HEK293 (cell line): Measurements from ENCODE around the gene ADAMTSL5.
A peak's percentile ranks its signal among the peaks of the same experiment; 100 is the strongest.

ENCODE experiments used
- CTCF ChIA-PET: fragments of 350-600 bp; formaldehyde crosslinking; extraction: SDS; loops from one replicate; lab custom pipeline; 2021; ENCODE audit warnings: antibody characterized with exemption; lab: Yijun Ruan, JAX
- POLR2A ChIA-PET: fragments of 300-600 bp; formaldehyde crosslinking; extraction: SDS; loops from one replicate; lab custom pipeline; 2020; ENCODE audit warnings: antibody characterized with exemption, inconsistent platforms; lab: Yijun Ruan, JAX
- H3K27ac ChIP-seq: fragments of 200-500 bp; sonication (Bioruptor generic); 2 replicates; pipeline ENCODE4 v1.5.1; 2014; ENCODE audit warnings: low read depth, low read length, control low read depth, inconsistent platforms; ENCODE audit errors: extremely low read depth
- H3K36me3 ChIP-seq, 2 experiments: fragments of 200-500 bp in 1 of 2; sonication (Bioruptor generic) in 1 of 2; 1 replicate in 1 of 2; 2 replicates in 1 of 2; pipeline ENCODE4 v1.5.1; 2014 to 2017; ENCODE audit warnings: inconsistent platforms in 2 of 2, low read length in 2 of 2; ENCODE audit not compliant: control insufficient read depth in 2 of 2, insufficient read depth in 1 of 2
- H3K4me1 ChIP-seq: fragments of 200-500 bp; sonication (Bioruptor generic); 2 replicates; pipeline ENCODE4 v1.5.1; 2014; ENCODE audit warnings: mild to moderate bottlenecking, low read length, inconsistent platforms; ENCODE audit not compliant: control insufficient read depth, insufficient read depth
- H3K4me3 ChIP-seq: 2 replicates; pipeline ENCODE4 v1.5.1; 2011; ENCODE audit warnings: low read depth, mild to moderate bottlenecking, control low read depth, low read length, moderate library complexity
- H3K9me3 ChIP-seq: fragments of 200-500 bp; sonication (Bioruptor generic); 2 replicates; pipeline ENCODE4 v1.5.1; 2014; ENCODE audit warnings: low read depth, low read length, inconsistent platforms; ENCODE audit not compliant: control insufficient read depth, insufficient read depth
- BCL6B ChIP-seq: fragments of 450-650 bp; formaldehyde crosslinking; IDR thresholded peaks from 2 replicates; pipeline ENCODE4 v1.5.1; 2017; ENCODE audit warnings: missing biosample characterization, missing genetic modification characterization
- CTCF ChIP-seq: fragments of 450-650 bp; formaldehyde crosslinking; IDR thresholded peaks from 2 replicates; pipeline ENCODE4 v1.5.1; 2016; ENCODE audit warnings: missing biosample characterization, missing genetic modification characterization
- KLF8 ChIP-seq: fragments of 450-650 bp; formaldehyde crosslinking; IDR thresholded peaks from 2 replicates; pipeline ENCODE4 v1.5.1; 2016; ENCODE audit warnings: missing biosample characterization, missing genetic modification characterization
- RBAK ChIP-seq: fragments of 450-650 bp; formaldehyde crosslinking; IDR thresholded peaks from 2 replicates; pipeline ENCODE4 v1.5.1; 2016; ENCODE audit warnings: missing biosample characterization, missing genetic modification characterization
- SP3 ChIP-seq: fragments of 450-650 bp; formaldehyde crosslinking; IDR thresholded peaks from 2 replicates; pipeline ENCODE4 v1.5.1; 2016; ENCODE audit warnings: missing biosample characterization, missing genetic modification characterization
- SP7 ChIP-seq: fragments of 450-650 bp; formaldehyde crosslinking; IDR thresholded peaks from 2 replicates; pipeline ENCODE4 v1.5.1; 2016; ENCODE audit warnings: missing biosample characterization, missing genetic modification characterization
- ZBTB1 ChIP-seq: fragments of 450-650 bp; formaldehyde crosslinking; IDR thresholded peaks from 2 replicates; pipeline ENCODE4 v1.5.1; 2016; ENCODE audit warnings: missing biosample characterization, missing genetic modification characterization
- ZBTB26 ChIP-seq: fragments of 450-650 bp; formaldehyde crosslinking; optimal IDR thresholded peaks from 2 replicates; pipeline ENCODE3; 2016; ENCODE audit warnings: missing biosample characterization, mild to moderate bottlenecking, missing genetic modification characterization
- ZNF132 ChIP-seq: fragments of 450-650 bp; formaldehyde crosslinking; IDR thresholded peaks from 2 replicates; pipeline ENCODE4 v1.5.1; 2017; ENCODE audit warnings: missing biosample characterization, missing genetic modification characterization, borderline replicate concordance
- ZNF155 ChIP-seq: fragments of 450-650 bp; formaldehyde crosslinking; IDR thresholded peaks from 2 replicates; pipeline ENCODE4 v1.5.1; 2016; ENCODE audit warnings: missing biosample characterization, missing genetic modification characterization
- ZNF184 ChIP-seq: fragments of 450-650 bp; IDR thresholded peaks from 2 replicates; pipeline ENCODE4 v1.5.1; 2018; ENCODE audit warnings: missing biosample characterization, mild to moderate bottlenecking, missing genetic modification characterization
- ZNF214 ChIP-seq: fragments of 450-650 bp; formaldehyde crosslinking; IDR thresholded peaks from 2 replicates; pipeline ENCODE4 v1.5.1; 2017; ENCODE audit warnings: missing biosample characterization, mild to moderate bottlenecking, missing genetic modification characterization, borderline replicate concordance
- ZNF248 ChIP-seq: fragments of 450-650 bp; formaldehyde crosslinking; IDR thresholded peaks from 2 replicates; pipeline ENCODE4 v1.5.1; 2017; ENCODE audit warnings: missing biosample characterization, missing genetic modification characterization
- ZNF391 ChIP-seq: fragments of 450-650 bp; formaldehyde crosslinking; IDR thresholded peaks from 2 replicates; pipeline ENCODE4 v1.5.1; 2016; ENCODE audit warnings: low read depth, missing biosample characterization, missing genetic modification characterization, borderline replicate concordance
- ZNF549 ChIP-seq: fragments of 450-650 bp; IDR thresholded peaks from 2 replicates; pipeline ENCODE4 v1.5.1; 2018; ENCODE audit warnings: missing biosample characterization, missing genetic modification characterization, mild to moderate bottlenecking, inconsistent platforms, moderate library complexity
- ZNF561 ChIP-seq: fragments of 450-650 bp; IDR thresholded peaks from 2 replicates; pipeline ENCODE4 v1.5.1; 2018; ENCODE audit warnings: missing biosample characterization, missing genetic modification characterization, borderline replicate concordance
- ZNF571 ChIP-seq: fragments of 450-650 bp; formaldehyde crosslinking; IDR thresholded peaks from 2 replicates; pipeline ENCODE4 v1.5.0; 2017; ENCODE audit warnings: missing biosample characterization, missing genetic modification characterization
- ZNF660 ChIP-seq: fragments of 450-650 bp; IDR thresholded peaks from 2 replicates; pipeline ENCODE4 v1.5.1; 2018; ENCODE audit warnings: missing biosample characterization, mild to moderate bottlenecking, missing genetic modification characterization
- ZNF664 ChIP-seq: fragments of 450-650 bp; formaldehyde crosslinking; IDR thresholded peaks from 2 replicates; pipeline ENCODE4 v1.5.1; 2016; ENCODE audit warnings: missing biosample characterization, missing genetic modification characterization
- ZNF677 ChIP-seq: fragments of 450-650 bp; IDR thresholded peaks from 2 replicates; pipeline ENCODE4 v1.5.0; 2018; ENCODE audit warnings: missing biosample characterization, mild to moderate bottlenecking, missing genetic modification characterization, moderate library complexity
- ZNF747 ChIP-seq: fragments of 450-650 bp; formaldehyde crosslinking; IDR thresholded peaks from 2 replicates; pipeline ENCODE4 v1.5.1; 2016; ENCODE audit warnings: missing biosample characterization, missing genetic modification characterization
- ZNF777 ChIP-seq: fragments of 450-650 bp; formaldehyde crosslinking; IDR thresholded peaks from 2 replicates; pipeline ENCODE4 v1.5.1; 2017; ENCODE audit warnings: missing biosample characterization, missing genetic modification characterization, borderline replicate concordance
- ZNF785 ChIP-seq: fragments of 450-650 bp; formaldehyde crosslinking; IDR thresholded peaks from 2 replicates; pipeline ENCODE4 v1.5.1; 2016; ENCODE audit warnings: missing biosample characterization, missing genetic modification characterization
- ZNF792 ChIP-seq: fragments of 450-650 bp; formaldehyde crosslinking; IDR thresholded peaks from 2 replicates; pipeline ENCODE4 v1.5.1; 2016; ENCODE audit warnings: missing biosample characterization, missing genetic modification characterization
- ZNF830 ChIP-seq: fragments of 450-650 bp; IDR thresholded peaks from 2 replicates; pipeline ENCODE4 v1.5.0; 2018; ENCODE audit warnings: missing biosample characterization, missing genetic modification characterization, low read depth, mild to moderate bottlenecking, moderate library complexity
- TF ChIP-seq, protein P1 (sequence below): fragments of 450-650 bp; IDR thresholded peaks from 2 replicates; pipeline ENCODE4 v1.5.1; 2018; ENCODE audit warnings: missing biosample characterization, mild to moderate bottlenecking, missing genetic modification characterization
- TF ChIP-seq, protein P2 (sequence below): fragments of 450-650 bp; formaldehyde crosslinking; IDR thresholded peaks from 2 replicates; pipeline ENCODE4 v1.5.1; 2017; ENCODE audit warnings: missing biosample characterization, missing genetic modification characterization
- TF ChIP-seq, protein P3 (sequence below): sonication (generic); formaldehyde crosslinking; IDR thresholded peaks from 2 replicates; pipeline ENCODE4 v1.8.1; 2022; ENCODE audit warnings: mild to moderate bottlenecking, moderate library complexity, missing genetic modification reagents

Gene ADAMTSL5

DNA sequence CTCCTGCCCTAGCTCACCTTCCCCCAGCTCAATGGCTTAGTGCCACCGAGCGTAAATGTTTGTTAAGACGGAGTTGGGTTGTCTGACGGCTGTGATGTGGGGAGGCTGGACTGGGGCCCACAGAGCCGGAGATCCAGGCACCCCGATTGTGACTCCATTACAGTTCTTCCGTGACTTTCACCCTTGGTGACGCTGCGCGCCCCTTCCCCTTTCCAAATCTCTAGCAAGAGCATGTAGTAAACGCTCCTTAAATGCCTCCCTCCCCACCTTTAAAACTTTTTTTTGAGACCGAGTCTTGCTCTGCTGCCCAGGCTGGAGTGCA lies 21.0 kb downstream of the ADAMTSL5 start (continued):
- TF ChIP-seq, protein P1, sequence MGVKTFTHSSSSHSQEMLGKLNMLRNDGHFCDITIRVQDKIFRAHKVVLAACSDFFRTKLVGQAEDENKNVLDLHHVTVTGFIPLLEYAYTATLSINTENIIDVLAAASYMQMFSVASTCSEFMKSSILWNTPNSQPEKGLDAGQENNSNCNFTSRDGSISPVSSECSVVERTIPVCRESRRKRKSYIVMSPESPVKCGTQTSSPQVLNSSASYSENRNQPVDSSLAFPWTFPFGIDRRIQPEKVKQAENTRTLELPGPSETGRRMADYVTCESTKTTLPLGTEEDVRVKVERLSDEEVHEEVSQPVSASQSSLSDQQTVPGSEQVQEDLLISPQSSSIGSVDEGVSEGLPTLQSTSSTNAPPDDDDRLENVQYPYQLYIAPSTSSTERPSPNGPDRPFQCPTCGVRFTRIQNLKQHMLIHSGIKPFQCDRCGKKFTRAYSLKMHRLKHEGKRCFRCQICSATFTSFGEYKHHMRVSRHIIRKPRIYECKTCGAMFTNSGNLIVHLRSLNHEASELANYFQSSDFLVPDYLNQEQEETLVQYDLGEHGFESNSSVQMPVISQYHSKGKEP (tag by site-specific recombination) = no peak
- TF ChIP-seq CTCF (tag by site-specific recombination) = no peak
- TF ChIP-seq SP7 = no peak
- TF ChIP-seq, protein P2, sequence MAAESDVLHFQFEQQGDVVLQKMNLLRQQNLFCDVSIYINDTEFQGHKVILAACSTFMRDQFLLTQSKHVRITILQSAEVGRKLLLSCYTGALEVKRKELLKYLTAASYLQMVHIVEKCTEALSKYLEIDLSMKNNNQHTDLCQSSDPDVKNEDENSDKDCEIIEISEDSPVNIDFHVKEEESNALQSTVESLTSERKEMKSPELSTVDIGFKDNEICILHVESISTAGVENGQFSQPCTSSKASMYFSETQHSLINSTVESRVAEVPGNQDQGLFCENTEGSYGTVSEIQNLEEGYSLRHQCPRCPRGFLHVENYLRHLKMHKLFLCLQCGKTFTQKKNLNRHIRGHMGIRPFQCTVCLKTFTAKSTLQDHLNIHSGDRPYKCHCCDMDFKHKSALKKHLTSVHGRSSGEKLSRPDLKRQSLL = no peak
- TF ChIP-seq, protein P3, sequence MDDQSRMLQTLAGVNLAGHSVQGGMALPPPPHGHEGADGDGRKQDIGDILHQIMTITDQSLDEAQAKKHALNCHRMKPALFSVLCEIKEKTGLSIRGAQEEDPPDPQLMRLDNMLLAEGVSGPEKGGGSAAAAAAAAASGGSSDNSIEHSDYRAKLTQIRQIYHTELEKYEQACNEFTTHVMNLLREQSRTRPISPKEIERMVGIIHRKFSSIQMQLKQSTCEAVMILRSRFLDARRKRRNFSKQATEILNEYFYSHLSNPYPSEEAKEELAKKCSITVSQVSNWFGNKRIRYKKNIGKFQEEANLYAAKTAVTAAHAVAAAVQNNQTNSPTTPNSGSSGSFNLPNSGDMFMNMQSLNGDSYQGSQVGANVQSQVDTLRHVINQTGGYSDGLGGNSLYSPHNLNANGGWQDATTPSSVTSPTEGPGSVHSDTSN (CRISPR knock-in tag) = no peak
- TF ChIP-seq ZNF248 (tag by site-specific recombination) = no peak

DNA sequence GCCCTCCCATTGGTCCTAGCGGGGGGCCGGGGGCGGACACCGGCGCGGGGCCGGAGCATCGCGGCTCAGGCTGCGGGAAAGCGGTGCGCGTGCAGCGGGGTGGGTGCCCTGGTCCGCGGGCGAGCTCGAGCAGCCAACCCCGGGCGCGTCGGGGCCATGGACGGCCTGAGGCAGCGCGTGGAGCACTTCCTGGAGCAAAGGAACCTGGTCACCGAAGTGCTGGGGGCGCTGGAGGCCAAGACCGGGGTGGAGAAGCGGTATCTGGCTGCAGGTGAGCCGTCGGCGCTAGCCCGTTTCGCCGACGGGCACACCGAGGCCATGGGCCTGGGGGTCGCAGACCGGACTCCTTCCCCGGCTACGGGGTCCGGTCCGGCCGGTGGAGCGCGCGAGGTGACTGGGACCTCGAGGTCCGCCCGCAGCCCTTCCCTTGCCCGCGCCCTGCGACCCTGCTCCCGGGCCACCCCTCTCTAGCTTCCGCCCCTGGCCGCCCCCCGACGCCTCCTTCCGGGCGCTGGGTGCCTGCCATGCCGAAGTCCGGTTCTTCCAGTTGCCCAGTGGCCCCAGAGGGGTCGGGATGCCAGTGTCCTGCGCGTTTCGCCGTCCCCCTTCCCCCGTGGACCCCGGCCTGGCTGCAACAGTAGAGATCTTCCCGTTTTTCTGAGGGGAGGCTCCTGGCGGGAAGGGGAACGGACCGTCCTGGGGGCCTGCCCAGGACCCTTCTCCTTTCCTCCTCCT lies 21.5 kb downstream of the ADAMTSL5 start, which contains the start of gene REEP6:
REEP6 (plus strand) TSS at position 68 of the 735 bp plus-strand sequence; CDS start at position 157, 89 bp downstream.
- peak within 1 kb of the TSS; percentile 34; the same call in 1 of the 2 replicates for H3K27ac ChIP-seq
- ChIA-PET POLR2A (interaction anchor here (0.6 to 1.5 kb wide), 11 partner anchors 10 to 344 kb away, joined by 3 to 7 read pairs (median 4); no protein-coding TSS in a partner anchor), CTCF (interaction anchor here (1.2 to 1.4 kb wide), 2 partner anchors 11 to 23 kb away, joined by 3 to 11 read pairs; no protein-coding TSS in a partner anchor)
- H3K4me3 ChIP-seq = peak within 1 kb of the TSS; percentile 46
- H3K9me3 ChIP-seq = no peaks in the 10 kb centered on the region
- peaks cover 5% of the 10 kb centered on the region for H3K4me1 ChIP-seq
- H3K36me3 ChIP-seq = no peaks in the 10 kb centered on the region
- TF ChIP-seq ZNF155 (tag by site-specific recombination) = no peak
- 0 out of 2 replicates have a peak, but pooled peaks have one; percentile 17 for TF ChIP-seq ZNF785 (tag by site-specific recombination)
- 0 out of 2 replicates have a peak, but pooled peaks have one; percentile 42 for TF ChIP-seq ZNF677 (tag by site-specific recombination)
- no peak for TF ChIP-seq BCL6B (tag by site-specific recombination)
- no peak for TF ChIP-seq ZNF571 (tag by site-specific recombination)
- no peak for TF ChIP-seq ZNF184 (tag by site-specific recombination)
- 0 out of 2 replicates have a peak, but pooled peaks have one; percentile 33 for TF ChIP-seq ZNF777 (tag by site-specific recombination)
- no peak for TF ChIP-seq ZNF132 (tag by site-specific recombination)
- no peak for TF ChIP-seq ZNF664 (tag by site-specific recombination)
- no peak for TF ChIP-seq ZNF747 (tag by site-specific recombination)
- no peak for TF ChIP-seq SP3 (tag by site-specific recombination)
- TF ChIP-seq ZNF214 (tag by site-specific recombination) = no peak
- TF ChIP-seq ZNF792 (tag by site-specific recombination) = no peak
- no peak for TF ChIP-seq ZNF549 (tag by site-specific recombination)
- TF ChIP-seq KLF8 (tag by site-specific recombination) = no peak
- no peak for TF ChIP-seq ZNF830 (tag by site-specific recombination)
- TF ChIP-seq ZNF660 (tag by site-specific recombination) = 0 out of 2 replicates have a peak, but pooled peaks have one; percentile 28
- TF ChIP-seq ZBTB1 (tag by site-specific recombination) = 0 out of 2 replicates have a peak, but pooled peaks have one; percentile 32
- 0 out of 2 replicates have a peak, but pooled peaks have one; percentile 70 for TF ChIP-seq ZNF561 (tag by site-specific recombination)
- no peak for TF ChIP-seq RBAK (tag by site-specific recombination)
- TF ChIP-seq ZBTB26 = peak; percentile 76
- 0 out of 2 replicates have a peak, but pooled peaks have one; percentile 22 for TF ChIP-seq SP7
- TF ChIP-seq ZNF391 (tag by site-specific recombination) = no peak
